GM21447 (cell line): Measurements from ENCODE around the gene WNT7B.
"Not testable (repeated sequence)": the region's sequence is repeated elsewhere in the genome, so short reads cannot be mapped to it uniquely, and the experiment has no call there.

Experiments
- ATAC-seq: cut with Tn5 transposase; IDR thresholded peaks from one replicate; pipeline ENCODE4 v1.9.1; 2021; ENCODE audit not compliant: unreplicated experiment

Gene WNT7B

GRCh38 chr22:46008836-46009596 lies 32.1 kb upstream of the WNT7B start:
- no peak for ATAC-seq

GRCh38 chr22:46008291-46008690 lies 31.3 kb upstream of the WNT7B start:
- no peak for ATAC-seq

- ATAC-seq, result no peak
Measured at GRCh38 chr22:46007848-46008261, 30.9 kb upstream of the WNT7B start.

- ATAC-seq, result no peak
Measured at GRCh38 chr22:46007003-46007847, 30.3 kb upstream of the WNT7B start.

- no peak for ATAC-seq
Measured at GRCh38 chr22:46006379-46007002, 29.5 kb upstream of the WNT7B start.

- ATAC-seq, result not testable (repeated sequence)
Measured at GRCh38 chr22:46005116-46005705, 28.2 kb upstream of the WNT7B start.

GRCh38 chr22:46004105-46004866 lies 27.3 kb upstream of the WNT7B start:
- ATAC-seq, result no peak

GRCh38 chr22:46003271-46004091 lies 26.5 kb upstream of the WNT7B start:
- ATAC-seq, result no peak

- no peak for ATAC-seq
Measured at GRCh38 chr22:46002757-46003270, 25.9 kb upstream of the WNT7B start.

GRCh38 chr22:46001426-46002106 lies 24.6 kb upstream of the WNT7B start:
- ATAC-seq, result no peak

- ATAC-seq, result no peak
Measured at GRCh38 chr22:46001046-46001425, 24.1 kb upstream of the WNT7B start.

- no peak for ATAC-seq
Measured at GRCh38 chr22:46000081-46001027, 23.4 kb upstream of the WNT7B start.

GRCh38 chr22:45999379-45999971 lies 22.5 kb upstream of the WNT7B start:
- ATAC-seq, result no peak

- no peak for ATAC-seq
Measured at GRCh38 chr22:45998638-45999378, 21.8 kb upstream of the WNT7B start.

- no peak for ATAC-seq
Measured at GRCh38 chr22:45997777-45998637, 21.0 kb upstream of the WNT7B start.
